GM23248 (cell line): ENCODE results near the gene MYO1E. TPM values are rescaled to one million over a fixed set of nuclear protein-coding genes. Genes with fewer than 3 reads are reported as not detected.
A peak's percentile ranks its signal among the peaks of the same experiment; 100 is the strongest.

ENCODE experiments used
- DNase-seq: peaks from one replicate; pipeline ENCODE4 v3.0.0-alpha.2; 2015
- H2AFZ ChIP-seq: fragments of 200-600 bp; sonication (generic); 2 replicates; pipeline ENCODE4 v1.6.1; 2016; ENCODE audit warnings: antibody characterized with exemption
- H3F3A ChIP-seq: fragments of 200-600 bp; sonication (generic); 2 replicates; pipeline ENCODE4 v1.6.1; 2016; ENCODE audit warnings: mild to moderate bottlenecking, antibody characterized with exemption, mixed run types; ENCODE audit not compliant: insufficient read depth
- H3K27ac ChIP-seq: fragments of 200-600 bp; sonication (generic); 2 replicates; pipeline ENCODE4 v1.5.1; 2016; ENCODE audit warnings: mild to moderate bottlenecking
- H3K27me3 ChIP-seq: fragments of 200-600 bp; sonication (generic); replicated peaks from 2 replicates; pipeline ENCODE4 v1.6.1; 2016; ENCODE audit warnings: mild to moderate bottlenecking; ENCODE audit not compliant: insufficient read depth
- H3K36me3 ChIP-seq: fragments of 200-600 bp; sonication (generic); 2 replicates; pipeline ENCODE4 v1.6.1; 2016; ENCODE audit warnings: low read depth, mild to moderate bottlenecking
- H3K4me1 ChIP-seq: fragments of 200-600 bp; sonication (generic); 2 replicates; pipeline ENCODE4 v1.6.1; 2016; ENCODE audit warnings: mild to moderate bottlenecking; ENCODE audit not compliant: insufficient read depth
- H3K4me2 ChIP-seq: fragments of 200-600 bp; sonication (generic); one replicate; pipeline ENCODE4 v1.6.1; 2016; ENCODE audit warnings: mild to moderate bottlenecking; ENCODE audit not compliant: unreplicated experiment
- H3K4me3 ChIP-seq: fragments of 200-600 bp; sonication (generic); 2 replicates; pipeline ENCODE4 v1.5.1; 2016; ENCODE audit warnings: mild to moderate bottlenecking
- H3K79me2 ChIP-seq: fragments of 200-600 bp; sonication (generic); 2 replicates; pipeline ENCODE4 v1.6.1; 2016; ENCODE audit warnings: mild to moderate bottlenecking; ENCODE audit not compliant: insufficient read depth
- H3K9ac ChIP-seq: fragments of 200-600 bp; sonication (generic); 2 replicates; pipeline ENCODE4 v1.6.1; 2016; ENCODE audit warnings: mild to moderate bottlenecking
- H3K9me2 ChIP-seq: fragments of 200-600 bp; sonication (generic); 2 replicates; pipeline ENCODE4 v1.6.1; 2016; ENCODE audit warnings: mixed run types, mild to moderate bottlenecking, moderate library complexity; ENCODE audit not compliant: insufficient read depth
- H3K9me3 ChIP-seq: fragments of 200-600 bp; sonication (generic); one replicate; pipeline ENCODE4 v1.6.1; 2017; ENCODE audit warnings: low read depth
- H4K20me1 ChIP-seq: fragments of 200-600 bp; sonication (generic); 2 replicates; pipeline ENCODE4 v1.6.0; 2016; ENCODE audit not compliant: insufficient read depth
- EZH2 ChIP-seq: fragments of 200-600 bp; sonication (generic); IDR thresholded peaks from 2 replicates; pipeline ENCODE4 v1.6.1; 2018; ENCODE audit warnings: antibody characterized with exemption, mild to moderate bottlenecking; ENCODE audit not compliant: insufficient read depth, poor library complexity, severe bottlenecking
- EZH2phosphoT487 ChIP-seq: fragments of 200-600 bp; sonication (generic); IDR thresholded peaks from 2 replicates; pipeline ENCODE4 v1.6.1; 2018; ENCODE audit warnings: antibody characterized with exemption, moderate library complexity, mild to moderate bottlenecking, low read depth; ENCODE audit not compliant: insufficient read depth
- WGBS, 2 experiments: methylation state at CpG; one replicate each; pipeline ENCODE4 v1.1.6; 2015 to 2017; ENCODE audit warnings: low lambda C conversion rate in 2 of 2, low coverage in 1 of 2; ENCODE audit errors: missing lambda C conversion rate in 2 of 2; 5-methylcytosine and 5-hydroxymethylcytosine counted together
- in situ Hi-C: fragments of 300-500 bp; cut with MboI; formaldehyde crosslinking; loops from 2 replicates; pipeline ENCODE4 v1.15.0; 2020
- polyA plus RNA-seq: library from polyadenylated mRNA; unstranded; fragments of >200 nt; fragmentation: Nextera tagmentation; extraction: Ambion mirVana; gene quantifications from 2 replicates; pipeline ENCODE4 v1.2.1, GENCODE V29; 2016
- total RNA-seq: library from RNA; depleted of rRNA; stranded (reverse); fragments of >200 nt; shearing (Covaris generic); gene quantifications from 2 replicates; pipeline ENCODE4 v1.2.3, GENCODE V29; 2014

The MYO1E gene
- total and polyA plus RNA-seq, 2 experiments from 2014 or later = 155 to 190 TPM

DNA sequence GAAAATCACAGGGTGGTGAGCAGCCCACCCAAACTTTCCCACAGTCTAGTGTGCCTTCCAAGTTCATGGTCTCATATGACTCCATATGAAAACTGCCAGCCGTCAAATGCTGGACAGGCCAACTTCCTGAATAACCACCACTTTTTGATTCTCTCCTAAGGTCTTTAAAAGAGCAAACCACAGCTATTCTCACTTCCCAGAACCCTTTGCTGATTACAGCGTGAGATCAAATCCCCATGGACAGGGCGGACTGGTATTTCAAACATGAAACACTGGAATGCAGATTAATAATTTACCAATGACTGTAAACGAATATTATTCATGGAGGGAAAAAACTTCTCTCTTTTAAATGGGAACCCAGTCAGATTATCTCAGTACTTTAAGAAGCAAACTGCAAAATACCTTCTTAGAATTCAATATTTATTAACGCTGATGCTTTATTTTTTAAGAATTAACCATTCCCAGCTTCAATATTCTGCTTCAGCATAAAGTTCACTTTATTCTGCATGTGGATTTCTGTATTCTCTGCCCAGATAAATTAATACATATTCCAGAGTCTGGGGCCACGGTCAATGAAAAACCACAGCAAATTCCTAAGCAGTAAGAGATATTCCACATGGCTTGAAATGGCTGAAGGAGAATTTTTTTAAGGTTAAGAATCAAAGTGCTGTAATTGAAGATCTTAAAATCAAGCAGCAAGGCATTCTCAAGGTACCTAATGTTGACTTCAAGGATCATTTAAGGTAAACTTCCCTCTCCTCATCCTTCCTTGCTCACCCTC is 42.9 kb downstream of the MYO1E start:
- peaks cover 93% of the 10 kb centered on the region for H3K79me2 ChIP-seq
- peak overlapping the region; percentile 80 for H3K27ac ChIP-seq
- 0 out of 2 replicates have a peak, but pooled peaks cover 6% of the 10 kb centered on the region for H3K36me3 ChIP-seq
- peak overlapping the region; percentile 69 for H3K4me2 ChIP-seq
- no peak overlapping the region for H2AFZ ChIP-seq
- no peaks in the 10 kb centered on the region for H3K27me3 ChIP-seq
- H3K9ac ChIP-seq = peak overlapping the region; percentile 42
- H3K4me3 ChIP-seq = peak overlapping the region; percentile 45
- peak; percentile 90 for DNase-seq
- no peaks in the 10 kb centered on the region for H4K20me1 ChIP-seq
- in situ Hi-C loops = no loop called here
- no peak for TF ChIP-seq EZH2
- TF ChIP-seq EZH2phosphoT487 = no peak
- H3K9me3 ChIP-seq = no peaks in the 10 kb centered on the region
- H3K4me1 ChIP-seq = peaks cover 40% of the 10 kb centered on the region
- H3K9me2 ChIP-seq = no peaks in the 10 kb centered on the region
- H3F3A ChIP-seq = peaks cover 39% of the 10 kb centered on the region
- 11 to 14% methylated on average over 6 of the region's 6 CpGs for WGBS, 2 experiments

DNA sequence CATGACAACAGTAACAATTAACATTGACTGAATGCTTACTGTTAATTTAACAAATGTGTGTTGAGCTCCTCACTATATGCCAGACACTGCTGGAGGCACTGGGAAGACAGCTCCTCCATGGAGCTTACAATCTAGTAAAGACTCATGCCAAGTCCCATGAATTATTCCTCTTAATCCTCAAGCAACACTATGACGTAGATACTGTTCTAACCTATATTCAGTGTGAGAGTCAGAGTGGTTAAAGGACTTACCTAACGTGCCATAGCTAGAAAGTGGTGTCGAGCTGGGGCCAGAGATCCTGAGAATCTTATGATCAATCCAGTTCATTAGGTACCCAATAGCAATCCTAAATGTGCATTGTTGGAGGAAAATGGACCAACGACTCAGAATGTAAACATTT is 43.6 kb downstream of the MYO1E start:
- H3K4me2 ChIP-seq = peak overlapping the region; percentile 47
- H4K20me1 ChIP-seq = no peaks in the 10 kb centered on the region
- WGBS, 2 experiments = 95 to 99% methylated on average over 4 of the region's 4 CpGs
- DNase-seq = no peak
- peak overlapping the region; percentile 8; the same call in 1 of the 2 replicates for H3K4me3 ChIP-seq
- peaks cover 93% of the 10 kb centered on the region for H3K79me2 ChIP-seq
- peaks cover 34% of the 10 kb centered on the region for H3K4me1 ChIP-seq
- H3K27ac ChIP-seq = peak overlapping the region; percentile 80
- H3K9me3 ChIP-seq = no peaks in the 10 kb centered on the region
- peaks cover 33% of the 10 kb centered on the region for H3F3A ChIP-seq
- no peak for TF ChIP-seq EZH2phosphoT487
- no peak for TF ChIP-seq EZH2
- 0 out of 2 replicates have a peak, but pooled peaks cover 6% of the 10 kb centered on the region for H3K36me3 ChIP-seq
- no peaks in the 10 kb centered on the region for H3K9me2 ChIP-seq
- peak overlapping the region; percentile 29 for H3K9ac ChIP-seq
- H3K27me3 ChIP-seq = no peaks in the 10 kb centered on the region
- in situ Hi-C loops = no loop called here
- H2AFZ ChIP-seq = no peak overlapping the region

DNA sequence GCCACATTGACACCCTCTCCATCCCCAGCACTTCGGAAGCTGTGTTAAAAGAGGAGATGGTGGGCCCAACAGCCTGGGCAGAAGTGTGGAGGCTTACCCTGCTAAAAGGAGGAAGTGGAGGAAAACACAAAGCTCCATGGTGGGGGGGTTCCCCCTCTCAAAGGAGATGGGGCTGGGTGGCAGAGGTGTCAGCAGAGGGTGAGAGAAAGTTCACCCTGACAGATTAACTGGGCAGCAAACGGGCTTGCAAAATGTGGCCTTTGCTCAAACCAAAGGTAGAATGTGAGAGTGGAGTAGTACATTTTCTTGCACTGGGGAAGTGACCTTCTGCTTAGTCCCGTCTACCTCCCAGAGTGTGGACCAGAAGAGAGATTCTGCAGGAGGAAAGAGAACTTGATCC is 44.7 kb downstream of the MYO1E start:
- no peaks in the 10 kb centered on the region for H3K9me3 ChIP-seq
- 96 to 100% methylated on average over 3 of the region's 3 CpGs for WGBS, 2 experiments
- H3K27me3 ChIP-seq = no peaks in the 10 kb centered on the region
- no peak overlapping the region for H3K4me2 ChIP-seq
- no peak overlapping the region for H2AFZ ChIP-seq
- no peak for TF ChIP-seq EZH2phosphoT487
- TF ChIP-seq EZH2 = no peak
- peaks cover 34% of the 10 kb centered on the region for H3K4me1 ChIP-seq
- no peak for DNase-seq
- in situ Hi-C loops = no loop called here
- H3K9ac ChIP-seq = no peak overlapping the region
- H4K20me1 ChIP-seq = no peaks in the 10 kb centered on the region
- H3K9me2 ChIP-seq = no peaks in the 10 kb centered on the region
- H3K27ac ChIP-seq = peak overlapping the region; percentile 80; the same call in 1 of the 2 replicates
- H3K79me2 ChIP-seq = peaks cover 93% of the 10 kb centered on the region
- H3K36me3 ChIP-seq = 0 out of 2 replicates have a peak, but pooled peaks cover 6% of the 10 kb centered on the region
- no peak overlapping the region for H3K4me3 ChIP-seq
- peaks cover 33% of the 10 kb centered on the region for H3F3A ChIP-seq

DNA sequence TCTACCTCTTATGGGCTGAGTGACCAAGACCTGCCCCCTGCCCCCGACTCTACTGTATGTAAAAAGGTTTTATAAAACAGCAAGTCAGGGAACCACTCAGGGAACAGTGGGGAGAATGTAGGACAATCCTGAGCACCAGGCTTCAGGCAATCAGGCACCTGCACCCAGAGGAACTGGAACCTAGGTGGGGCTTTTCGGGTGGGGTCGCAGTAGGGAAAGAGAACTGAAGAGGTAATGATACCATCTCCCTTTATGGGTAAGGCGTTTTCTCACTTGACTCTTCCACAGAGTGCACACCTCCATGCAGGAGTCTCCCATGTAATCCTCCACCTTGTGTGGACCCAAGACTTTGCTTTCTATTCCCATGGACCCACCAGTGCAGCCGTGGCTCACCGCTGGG is 45.8 kb downstream of the MYO1E start:
- Histone ChIP-seq H3K9me3 (no peaks in the 10 kb centered on the region), H3K9me2 (no peaks in the 10 kb centered on the region), H3K4me1 (peaks cover 31% of the 10 kb centered on the region), H3K4me3 (no peak overlapping the region), H3K27ac (no peak overlapping the region), H3K79me2 (peaks cover 93% of the 10 kb centered on the region), H3K27me3 (no peaks in the 10 kb centered on the region), H4K20me1 (no peaks in the 10 kb centered on the region), H3F3A (peaks cover 33% of the 10 kb centered on the region), H3K4me2 (no peak overlapping the region), H3K36me3 (0 out of 2 replicates have a peak, but pooled peaks cover 6% of the 10 kb centered on the region), H3K9ac (no peak overlapping the region), H2AFZ (no peak overlapping the region)
- in situ Hi-C loops = no loop called here
- TF ChIP-seq EZH2phosphoT487 (no peak), EZH2 (no peak)
- 77% methylated on average over 6 of the region's 6 CpGs for WGBS, 2 experiments
- no peak for DNase-seq
